Rectal smooth muscle tissue (tissue), 1 donor: ENCODE results near the gene SLC16A1.
"Not testable (repeated sequence)": the region's sequence is repeated elsewhere in the genome, so short reads cannot be mapped to it uniquely, and the experiment has no call there.

Experiments used
- H3K27ac ChIP-seq: one replicate; pipeline ENCODE4 v1.7.0; 2013; ENCODE audit warnings: low read depth, low read length, inconsistent platforms
- H3K27me3 ChIP-seq: one replicate; pipeline ENCODE4 v1.7.0; 2013; ENCODE audit warnings: low read length; ENCODE audit not compliant: control insufficient read depth, insufficient read depth
- H3K36me3 ChIP-seq: one replicate; pipeline ENCODE4 v1.7.0; 2013; ENCODE audit warnings: low read length; ENCODE audit not compliant: control insufficient read depth, insufficient read depth
- H3K4me1 ChIP-seq: one replicate; pipeline ENCODE4 v1.7.0; 2013; ENCODE audit warnings: low read length; ENCODE audit not compliant: control insufficient read depth, insufficient read depth
- H3K4me3 ChIP-seq: one replicate; pipeline ENCODE4 v1.7.0; 2013; ENCODE audit warnings: low read length
- H3K9ac ChIP-seq: one replicate; pipeline ENCODE4 v1.7.0; 2013; ENCODE audit warnings: low read length

The SLC16A1 gene

GRCh38 chr1:112884996-112885395, 71.0 kb downstream of the SLC16A1 start:
- H3K36me3 ChIP-seq, H3K4me3 ChIP-seq, H3K27me3 ChIP-seq, H3K4me1 ChIP-seq, H3K9ac ChIP-seq, H3K27ac ChIP-seq: not testable (repeated sequence)

- H3K36me3 ChIP-seq, result no peaks in the 10 kb centered on the region
- no peak overlapping the region for H3K9ac ChIP-seq
- H3K27me3 ChIP-seq, result no peaks in the 10 kb centered on the region
- no peak overlapping the region for H3K4me3 ChIP-seq
- no peaks in the 10 kb centered on the region for H3K4me1 ChIP-seq
- peak overlapping the region; percentile 17 for H3K27ac ChIP-seq
Observed at GRCh38 chr1:112882271-112882744, 73.7 kb downstream of the SLC16A1 start.

- Histone ChIP-seq H3K36me3 (no peaks in the 10 kb centered on the region), H3K9ac (no peak overlapping the region), H3K27me3 (no peaks in the 10 kb centered on the region), H3K4me3 (no peak overlapping the region), H3K4me1 (no peaks in the 10 kb centered on the region), H3K27ac (peak overlapping the region; percentile 17)
Observed at GRCh38 chr1:112881742-112882127, 74.3 kb downstream of the SLC16A1 start.

GRCh38 chr1:112879834-112880233, 76.2 kb downstream of the SLC16A1 start:
- H3K27ac ChIP-seq, result no peak overlapping the region

GRCh38 chr1:112878321-112878720, 77.7 kb downstream of the SLC16A1 start:
- no peak overlapping the region for H3K4me3 ChIP-seq
- H3K27me3 ChIP-seq, result no peaks in the 10 kb centered on the region
- H3K9ac ChIP-seq, result no peak overlapping the region
- no peaks in the 10 kb centered on the region for H3K4me1 ChIP-seq
- H3K36me3 ChIP-seq, result no peaks in the 10 kb centered on the region
- no peak overlapping the region for H3K27ac ChIP-seq

More at GRCh38 chr1:112879834-112880233, 76.2 kb downstream of the SLC16A1 start:
- Histone ChIP-seq H3K36me3 (no peaks in the 10 kb centered on the region), H3K27me3 (no peaks in the 10 kb centered on the region), H3K4me1 (no peaks in the 10 kb centered on the region), H3K9ac (no peak overlapping the region), H3K4me3 (no peak overlapping the region)

- no peaks in the 10 kb centered on the region for H3K4me1 ChIP-seq
Observed at GRCh38 chr1:112877750-112878149, 78.2 kb downstream of the SLC16A1 start.

GRCh38 chr1:112876315-112876714, 79.7 kb downstream of the SLC16A1 start:
- H3K4me3 ChIP-seq, result no peak overlapping the region
- H3K36me3 ChIP-seq, result no peaks in the 10 kb centered on the region
- no peaks in the 10 kb centered on the region for H3K4me1 ChIP-seq
- no peak overlapping the region for H3K27ac ChIP-seq
- no peaks in the 10 kb centered on the region for H3K27me3 ChIP-seq
- no peak overlapping the region for H3K9ac ChIP-seq

More at GRCh38 chr1:112877750-112878149, 78.2 kb downstream of the SLC16A1 start:
- H3K9ac ChIP-seq, result no peak overlapping the region
- H3K27ac ChIP-seq, result no peak overlapping the region
- no peaks in the 10 kb centered on the region for H3K27me3 ChIP-seq
- H3K4me3 ChIP-seq, result no peak overlapping the region
- no peaks in the 10 kb centered on the region for H3K36me3 ChIP-seq

- H3K4me1 ChIP-seq, result no peaks in the 10 kb centered on the region
- H3K36me3 ChIP-seq, result no peaks in the 10 kb centered on the region
- no peaks in the 10 kb centered on the region for H3K27me3 ChIP-seq
- no peak overlapping the region for H3K4me3 ChIP-seq
- no peak overlapping the region for H3K9ac ChIP-seq
- H3K27ac ChIP-seq, result no peak overlapping the region
Observed at GRCh38 chr1:112872551-112872962, 83.4 kb downstream of the SLC16A1 start.

- Histone ChIP-seq H3K4me1 (no peaks in the 10 kb centered on the region), H3K36me3 (no peaks in the 10 kb centered on the region), H3K4me3 (no peak overlapping the region), H3K27ac (no peak overlapping the region), H3K27me3 (no peaks in the 10 kb centered on the region), H3K9ac (no peak overlapping the region)
Observed at GRCh38 chr1:112870887-112871646, 84.9 kb downstream of the SLC16A1 start.

- Histone ChIP-seq H3K4me1 (no peaks in the 10 kb centered on the region), H3K9ac (no peak overlapping the region), H3K27ac (no peak overlapping the region), H3K27me3 (no peaks in the 10 kb centered on the region), H3K36me3 (no peaks in the 10 kb centered on the region), H3K4me3 (no peak overlapping the region)
Observed at GRCh38 chr1:112869895-112870294, 86.1 kb downstream of the SLC16A1 start.

- Histone ChIP-seq H3K27me3 (no peaks in the 10 kb centered on the region), H3K36me3 (no peaks in the 10 kb centered on the region), H3K4me3 (no peak overlapping the region), H3K4me1 (no peaks in the 10 kb centered on the region), H3K9ac (no peak overlapping the region), H3K27ac (no peak overlapping the region)
Observed at GRCh38 chr1:112868191-112868590, 87.8 kb downstream of the SLC16A1 start.

- Histone ChIP-seq H3K9ac (no peak overlapping the region), H3K27ac (no peak overlapping the region), H3K36me3 (no peaks in the 10 kb centered on the region), H3K4me3 (no peak overlapping the region), H3K27me3 (no peaks in the 10 kb centered on the region), H3K4me1 (no peaks in the 10 kb centered on the region)
Observed at GRCh38 chr1:112866981-112867380, 89.0 kb downstream of the SLC16A1 start.

GRCh38 chr1:112866151-112866550, 89.8 kb downstream of the SLC16A1 start:
- Histone ChIP-seq H3K36me3 (no peaks in the 10 kb centered on the region), H3K4me1 (no peaks in the 10 kb centered on the region), H3K4me3 (no peak overlapping the region), H3K27ac (no peak overlapping the region), H3K27me3 (no peaks in the 10 kb centered on the region), H3K9ac (no peak overlapping the region)
